Left renal cortex interstitium (tissue), 4 donors: ENCODE measurements around the gene CENPU. TPM values are rescaled to one million over a fixed set of nuclear protein-coding genes. Genes with fewer than 3 reads are reported as not detected.
A peak's percentile ranks its signal among the peaks of the same experiment; 100 is the strongest.
"Not testable (repeated sequence)": the region's sequence is repeated elsewhere in the genome, so short reads cannot be mapped to it uniquely, and the experiment has no call there.

Experiments
- DNase-seq, 4 donors: peaks; one replicate each; pipeline ENCODE4 v3.0.0-alpha.2; 2013; ENCODE audit warnings: low read depth in 4 of 4, low spot score in 2 of 4, missing footprints in 1 of 4
- polyA plus RNA-seq, 4 donors: library from polyadenylated mRNA; unstranded; fragments of 120-200 nt; gene quantifications; one replicate each; pipeline ENCODE4 v1.2.1, GENCODE V29; 2013; ENCODE audit not compliant: insufficient read length in 4 of 4

CENPU gene
- polyA plus RNA-seq, 4 donors, result 36.2 to 61.4 (median 40.7) TPM

GRCh38 chr4:184752496-184753275 lies 18.8 kb upstream of the CENPU start:
- DNase-seq, result no peak

GRCh38 chr4:184751585-184751956 lies 17.7 kb upstream of the CENPU start:
- DNase-seq, result no peak

GRCh38 chr4:184750926-184751584 lies 17.2 kb upstream of the CENPU start:
- no peak for DNase-seq

- no peak for DNase-seq
Measured at GRCh38 chr4:184748251-184748652, 14.4 kb upstream of the CENPU start.

- no peak for DNase-seq
Measured at GRCh38 chr4:184747034-184747830, 13.3 kb upstream of the CENPU start.

GRCh38 chr4:184745831-184746795 lies 12.2 kb upstream of the CENPU start:
- peak; percentile 39 to 78 (median 55) for DNase-seq

- no peak for DNase-seq
Measured at GRCh38 chr4:184744236-184744635, 10.3 kb upstream of the CENPU start.

GRCh38 chr4:184743650-184744049 lies 9.8 kb upstream of the CENPU start:
- DNase-seq, result no peak

- DNase-seq, result not testable (repeated sequence)
Measured at GRCh38 chr4:184741651-184742050, 7.8 kb upstream of the CENPU start.

- no peak for DNase-seq
Measured at GRCh38 chr4:184740980-184741391, 7.1 kb upstream of the CENPU start.

- not testable (repeated sequence) for DNase-seq
Measured at GRCh38 chr4:184739575-184739974, 5.7 kb upstream of the CENPU start.

GRCh38 chr4:184734758-184735157 lies 862 bp upstream of the CENPU start:
- no peak for DNase-seq

- DNase-seq, result no peak
Measured at GRCh38 chr4:184732126-184732525, 1.8 kb downstream of the CENPU start.

- no peak for DNase-seq
Measured at GRCh38 chr4:184731056-184731455, 2.8 kb downstream of the CENPU start.

- DNase-seq, result no peak
Measured at GRCh38 chr4:184729946-184730345, 4.0 kb downstream of the CENPU start.

GRCh38 chr4:184728858-184729257 lies 5.0 kb downstream of the CENPU start:
- no peak for DNase-seq

GRCh38 chr4:184727430-184727829 lies 6.5 kb downstream of the CENPU start:
- no peak for DNase-seq

- DNase-seq, result no peak
Measured at GRCh38 chr4:184722798-184723197, 11.1 kb downstream of the CENPU start.

- DNase-seq, result no peak
Measured at GRCh38 chr4:184721254-184721653, 12.6 kb downstream of the CENPU start.

- DNase-seq, result no peak
Measured at GRCh38 chr4:184719407-184719806, 14.5 kb downstream of the CENPU start.
